Measurements from ENCODE around the gene SUSD1.

DNA sequence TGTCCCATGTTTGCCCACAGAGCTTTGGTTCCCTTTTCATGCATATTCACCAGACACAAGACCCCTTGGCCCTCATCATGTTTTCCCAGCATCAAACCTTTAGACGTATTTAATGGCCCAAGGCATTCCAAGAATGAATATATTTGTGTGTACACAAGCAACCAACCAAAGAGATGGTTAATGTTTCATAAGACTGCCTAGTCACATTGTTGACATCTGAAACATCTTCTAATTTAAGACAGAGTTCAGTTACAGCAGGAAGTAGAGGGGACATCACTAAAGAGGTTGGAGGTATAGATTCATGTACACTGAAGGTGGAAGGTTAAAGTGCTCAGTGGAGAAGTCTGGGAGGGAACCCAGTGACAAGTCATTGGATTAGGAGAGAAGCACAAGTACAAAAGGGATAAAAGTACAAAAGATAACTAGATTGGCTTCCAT, 49.1 kb downstream of the SUSD1 start:
- TF ChIP-seq, protein P1, sequence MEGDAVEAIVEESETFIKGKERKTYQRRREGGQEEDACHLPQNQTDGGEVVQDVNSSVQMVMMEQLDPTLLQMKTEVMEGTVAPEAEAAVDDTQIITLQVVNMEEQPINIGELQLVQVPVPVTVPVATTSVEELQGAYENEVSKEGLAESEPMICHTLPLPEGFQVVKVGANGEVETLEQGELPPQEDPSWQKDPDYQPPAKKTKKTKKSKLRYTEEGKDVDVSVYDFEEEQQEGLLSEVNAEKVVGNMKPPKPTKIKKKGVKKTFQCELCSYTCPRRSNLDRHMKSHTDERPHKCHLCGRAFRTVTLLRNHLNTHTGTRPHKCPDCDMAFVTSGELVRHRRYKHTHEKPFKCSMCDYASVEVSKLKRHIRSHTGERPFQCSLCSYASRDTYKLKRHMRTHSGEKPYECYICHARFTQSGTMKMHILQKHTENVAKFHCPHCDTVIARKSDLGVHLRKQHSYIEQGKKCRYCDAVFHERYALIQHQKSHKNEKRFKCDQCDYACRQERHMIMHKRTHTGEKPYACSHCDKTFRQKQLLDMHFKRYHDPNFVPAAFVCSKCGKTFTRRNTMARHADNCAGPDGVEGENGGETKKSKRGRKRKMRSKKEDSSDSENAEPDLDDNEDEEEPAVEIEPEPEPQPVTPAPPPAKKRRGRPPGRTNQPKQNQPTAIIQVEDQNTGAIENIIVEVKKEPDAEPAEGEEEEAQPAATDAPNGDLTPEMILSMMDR (IDR thresholded peaks at IDR 0.05): no peak
- TF ChIP-seq POLR2A (IDR thresholded peaks at IDR 0.05): no peak
